GM12878 (cell line): ENCODE data around the gene CBLB. TPM values are rescaled to one million over a fixed set of nuclear protein-coding genes. Genes with fewer than 3 reads are reported as not detected.

Experiments
- EZH2 ChIP-seq: IDR thresholded peaks from 2 replicates; pipeline ENCODE4 v1.6.1; 2012; ENCODE audit warnings: low read depth, mild to moderate bottlenecking, control low read depth, inconsistent platforms, low read length, borderline replicate concordance; ENCODE audit not compliant: control insufficient read depth
- LARP7 ChIP-seq: fragments of 450-650 bp; IDR thresholded peaks from 2 replicates; pipeline ENCODE4 v1.6.1; 2017; ENCODE audit warnings: mild to moderate bottlenecking
- MTA2 ChIP-seq: fragments of 450-650 bp; IDR thresholded peaks from 2 replicates; pipeline ENCODE4 v1.6.1; 2016; ENCODE audit warnings: low read depth, mild to moderate bottlenecking, moderate library complexity
- PAX5 ChIP-seq: IDR thresholded peaks from 2 replicates; pipeline ENCODE4 v1.6.1; 2011; ENCODE audit warnings: low read depth, low read length, borderline replicate concordance
- POLR2A ChIP-seq: IDR thresholded peaks from 2 replicates; pipeline ENCODE4 v1.6.1; 2011; ENCODE audit warnings: low read depth, mild to moderate bottlenecking, low read length
- POLR2AphosphoS5 ChIP-seq: IDR thresholded peaks from 2 replicates; pipeline ENCODE4 v1.6.1; 2011; ENCODE audit warnings: mild to moderate bottlenecking, low read length, inconsistent platforms
- RUNX3 ChIP-seq: IDR thresholded peaks from 2 replicates; pipeline ENCODE4 v1.6.1; 2012; ENCODE audit warnings: low read length, inconsistent platforms
- STAT1 ChIP-seq: fragments of 450-650 bp; conservative IDR thresholded peaks from 2 replicates; pipeline ENCODE4 v1.6.1; 2014; ENCODE audit warnings: antibody characterized with exemption, mild to moderate bottlenecking
- STAT3 ChIP-seq: IDR thresholded peaks from 2 replicates; pipeline ENCODE4 v1.6.1; 2011; ENCODE audit warnings: low read depth, low read length, improper control_type of control experiment
- ZBED1 ChIP-seq: IDR thresholded peaks from 2 replicates; pipeline ENCODE4 v1.6.1; 2016; ENCODE audit warnings: borderline replicate concordance
- ZNF384 ChIP-seq: IDR thresholded peaks from 2 replicates; pipeline ENCODE4 v1.6.1; 2012; ENCODE audit warnings: low read depth, mild to moderate bottlenecking, low read length, improper control_type of control experiment, borderline replicate concordance
- polyA plus RNA-seq, 11 experiments: library from polyadenylated mRNA; depleted of rRNA in 4 of 11; unstranded in 6 of 11; stranded (reverse) in 5 of 11; fragments of >200 nt; fragmentation: Nextera tagmentation in 4 of 11; fragmentation: Illumina TruSeq in 1 of 11; extraction: Ambion mirVana in 4 of 11; extraction: Trizol in 1 of 11; gene quantifications; 1 replicate in 1 of 11; 2 replicates in 10 of 11; pipeline versions ENCODE4 v1.2.1 to v1.2.3, GENCODE V29; 2011 to 2016; ENCODE audit warnings: inconsistent platforms in 2 of 11, missing spikeins in 2 of 11, low read depth in 1 of 11
- total RNA-seq, 4 experiments: library from RNA; depleted of rRNA in 3 of 4; stranded (reverse); fragments of >200 nt in 3 of 4; fragmentation: Illumina TruSeq in 1 of 4; extraction: Trizol in 1 of 4; gene quantifications; 2 replicates each; pipeline versions ENCODE4 v1.2.1 to v1.2.3, GENCODE V29; 2013 to 2021
- TF ChIP-seq, protein P1 (sequence below): fragments of 450-650 bp; IDR thresholded peaks from 2 replicates; pipeline ENCODE4 v1.6.1; 2016; ENCODE audit warnings: mild to moderate bottlenecking
- TF ChIP-seq, protein P2 (sequence below): IDR thresholded peaks from 2 replicates; pipeline ENCODE4 v1.6.1; 2011; ENCODE audit warnings: mild to moderate bottlenecking, low read depth, low read length, moderate library complexity; ENCODE audit not compliant: insufficient replicate concordance
- TF ChIP-seq, protein P3 (sequence below): fragments of 150-350 bp; IDR thresholded peaks from 2 replicates; pipeline ENCODE4 v1.6.1; 2014; ENCODE audit warnings: mild to moderate bottlenecking, low read depth, low read length
- TF ChIP-seq, protein P4 (sequence below): fragments of 450-650 bp; IDR thresholded peaks from 2 replicates; pipeline ENCODE4 v1.6.1; 2017; ENCODE audit warnings: borderline replicate concordance
- TF ChIP-seq, protein P5 (sequence below): IDR thresholded peaks from 2 replicates; pipeline ENCODE4 v1.6.1; 2012; ENCODE audit warnings: low read length, inconsistent platforms

Gene CBLB
- total and polyA plus RNA-seq, 10 of the 15 experiments (the other 5 are each of a cell fraction or from before 2014, with no cell fraction given), result 17.2 to 107 (median 41.9) TPM

DNA sequence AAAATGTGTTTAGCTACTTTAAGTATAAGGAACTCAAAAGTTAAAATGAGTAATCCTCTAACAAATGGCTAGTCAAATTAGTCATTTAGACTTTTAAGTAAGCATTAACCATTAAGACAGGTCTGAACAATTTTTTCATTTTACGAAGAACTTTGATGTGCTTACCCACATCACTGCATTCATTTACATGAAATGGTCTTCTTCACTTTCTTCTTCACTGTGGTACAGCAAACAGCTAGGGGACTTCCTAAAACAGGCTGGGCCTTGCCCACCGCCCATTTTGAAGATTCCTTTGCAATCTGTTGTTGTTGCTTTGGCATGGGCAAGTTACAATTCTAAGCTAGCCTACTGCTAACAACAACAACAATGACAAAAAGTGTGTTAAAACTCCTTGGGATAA is 67.4 kb downstream of the CBLB start (continued):
- TF ChIP-seq EZH2 (no peak), ZNF384 (0 out of 2 replicates have a peak, but pooled peaks have one; percentile 17), PAX5 (no peak), STAT3 (no peak), POLR2AphosphoS5 (0 out of 2 replicates have a peak, but pooled peaks have one; percentile 2), RUNX3 (peak; percentile 78), MTA2 (peak; percentile 79), POLR2A (peak; percentile 19; the same call in 1 of the 2 replicates), LARP7 (no peak), ZBED1 (0 out of 2 replicates have a peak, but pooled peaks have one; percentile 32), STAT1 (no peak)
- TF ChIP-seq, protein P1, sequence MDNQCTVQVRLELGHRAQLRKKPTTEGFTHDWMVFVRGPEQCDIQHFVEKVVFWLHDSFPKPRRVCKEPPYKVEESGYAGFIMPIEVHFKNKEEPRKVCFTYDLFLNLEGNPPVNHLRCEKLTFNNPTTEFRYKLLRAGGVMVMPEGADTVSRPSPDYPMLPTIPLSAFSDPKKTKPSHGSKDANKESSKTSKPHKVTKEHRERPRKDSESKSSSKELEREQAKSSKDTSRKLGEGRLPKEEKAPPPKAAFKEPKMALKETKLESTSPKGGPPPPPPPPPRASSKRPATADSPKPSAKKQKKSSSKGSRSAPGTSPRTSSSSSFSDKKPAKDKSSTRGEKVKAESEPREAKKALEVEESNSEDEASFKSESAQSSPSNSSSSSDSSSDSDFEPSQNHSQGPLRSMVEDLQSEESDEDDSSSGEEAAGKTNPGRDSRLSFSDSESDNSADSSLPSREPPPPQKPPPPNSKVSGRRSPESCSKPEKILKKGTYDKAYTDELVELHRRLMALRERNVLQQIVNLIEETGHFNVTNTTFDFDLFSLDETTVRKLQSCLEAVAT, result no peak
- TF ChIP-seq, protein P2, sequence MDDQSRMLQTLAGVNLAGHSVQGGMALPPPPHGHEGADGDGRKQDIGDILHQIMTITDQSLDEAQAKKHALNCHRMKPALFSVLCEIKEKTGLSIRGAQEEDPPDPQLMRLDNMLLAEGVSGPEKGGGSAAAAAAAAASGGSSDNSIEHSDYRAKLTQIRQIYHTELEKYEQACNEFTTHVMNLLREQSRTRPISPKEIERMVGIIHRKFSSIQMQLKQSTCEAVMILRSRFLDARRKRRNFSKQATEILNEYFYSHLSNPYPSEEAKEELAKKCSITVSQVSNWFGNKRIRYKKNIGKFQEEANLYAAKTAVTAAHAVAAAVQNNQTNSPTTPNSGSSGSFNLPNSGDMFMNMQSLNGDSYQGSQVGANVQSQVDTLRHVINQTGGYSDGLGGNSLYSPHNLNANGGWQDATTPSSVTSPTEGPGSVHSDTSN, result no peak
- TF ChIP-seq, protein P3, sequence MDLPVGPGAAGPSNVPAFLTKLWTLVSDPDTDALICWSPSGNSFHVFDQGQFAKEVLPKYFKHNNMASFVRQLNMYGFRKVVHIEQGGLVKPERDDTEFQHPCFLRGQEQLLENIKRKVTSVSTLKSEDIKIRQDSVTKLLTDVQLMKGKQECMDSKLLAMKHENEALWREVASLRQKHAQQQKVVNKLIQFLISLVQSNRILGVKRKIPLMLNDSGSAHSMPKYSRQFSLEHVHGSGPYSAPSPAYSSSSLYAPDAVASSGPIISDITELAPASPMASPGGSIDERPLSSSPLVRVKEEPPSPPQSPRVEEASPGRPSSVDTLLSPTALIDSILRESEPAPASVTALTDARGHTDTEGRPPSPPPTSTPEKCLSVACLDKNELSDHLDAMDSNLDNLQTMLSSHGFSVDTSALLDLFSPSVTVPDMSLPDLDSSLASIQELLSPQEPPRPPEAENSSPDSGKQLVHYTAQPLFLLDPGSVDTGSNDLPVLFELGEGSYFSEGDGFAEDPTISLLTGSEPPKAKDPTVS, result no peak
- TF ChIP-seq, protein P4, sequence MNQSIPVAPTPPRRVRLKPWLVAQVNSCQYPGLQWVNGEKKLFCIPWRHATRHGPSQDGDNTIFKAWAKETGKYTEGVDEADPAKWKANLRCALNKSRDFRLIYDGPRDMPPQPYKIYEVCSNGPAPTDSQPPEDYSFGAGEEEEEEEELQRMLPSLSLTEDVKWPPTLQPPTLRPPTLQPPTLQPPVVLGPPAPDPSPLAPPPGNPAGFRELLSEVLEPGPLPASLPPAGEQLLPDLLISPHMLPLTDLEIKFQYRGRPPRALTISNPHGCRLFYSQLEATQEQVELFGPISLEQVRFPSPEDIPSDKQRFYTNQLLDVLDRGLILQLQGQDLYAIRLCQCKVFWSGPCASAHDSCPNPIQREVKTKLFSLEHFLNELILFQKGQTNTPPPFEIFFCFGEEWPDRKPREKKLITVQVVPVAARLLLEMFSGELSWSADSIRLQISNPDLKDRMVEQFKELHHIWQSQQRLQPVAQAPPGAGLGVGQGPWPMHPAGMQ, result no peak
- TF ChIP-seq, protein P5, sequence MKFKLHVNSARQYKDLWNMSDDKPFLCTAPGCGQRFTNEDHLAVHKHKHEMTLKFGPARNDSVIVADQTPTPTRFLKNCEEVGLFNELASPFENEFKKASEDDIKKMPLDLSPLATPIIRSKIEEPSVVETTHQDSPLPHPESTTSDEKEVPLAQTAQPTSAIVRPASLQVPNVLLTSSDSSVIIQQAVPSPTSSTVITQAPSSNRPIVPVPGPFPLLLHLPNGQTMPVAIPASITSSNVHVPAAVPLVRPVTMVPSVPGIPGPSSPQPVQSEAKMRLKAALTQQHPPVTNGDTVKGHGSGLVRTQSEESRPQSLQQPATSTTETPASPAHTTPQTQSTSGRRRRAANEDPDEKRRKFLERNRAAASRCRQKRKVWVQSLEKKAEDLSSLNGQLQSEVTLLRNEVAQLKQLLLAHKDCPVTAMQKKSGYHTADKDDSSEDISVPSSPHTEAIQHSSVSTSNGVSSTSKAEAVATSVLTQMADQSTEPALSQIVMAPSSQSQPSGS, result no peak; the same call in 1 of the 2 replicates
- TF ChIP-seq, all 136 proteins: peak for 17
